Measurements from ENCODE around the gene ABHD8.
A peak's percentile ranks its signal among the peaks of the same experiment; 100 is the strongest.
"Not testable (repeated sequence)": the region's sequence is repeated elsewhere in the genome, so short reads cannot be mapped to it uniquely, and the experiment has no call there.

The ABHD8 gene

DNA sequence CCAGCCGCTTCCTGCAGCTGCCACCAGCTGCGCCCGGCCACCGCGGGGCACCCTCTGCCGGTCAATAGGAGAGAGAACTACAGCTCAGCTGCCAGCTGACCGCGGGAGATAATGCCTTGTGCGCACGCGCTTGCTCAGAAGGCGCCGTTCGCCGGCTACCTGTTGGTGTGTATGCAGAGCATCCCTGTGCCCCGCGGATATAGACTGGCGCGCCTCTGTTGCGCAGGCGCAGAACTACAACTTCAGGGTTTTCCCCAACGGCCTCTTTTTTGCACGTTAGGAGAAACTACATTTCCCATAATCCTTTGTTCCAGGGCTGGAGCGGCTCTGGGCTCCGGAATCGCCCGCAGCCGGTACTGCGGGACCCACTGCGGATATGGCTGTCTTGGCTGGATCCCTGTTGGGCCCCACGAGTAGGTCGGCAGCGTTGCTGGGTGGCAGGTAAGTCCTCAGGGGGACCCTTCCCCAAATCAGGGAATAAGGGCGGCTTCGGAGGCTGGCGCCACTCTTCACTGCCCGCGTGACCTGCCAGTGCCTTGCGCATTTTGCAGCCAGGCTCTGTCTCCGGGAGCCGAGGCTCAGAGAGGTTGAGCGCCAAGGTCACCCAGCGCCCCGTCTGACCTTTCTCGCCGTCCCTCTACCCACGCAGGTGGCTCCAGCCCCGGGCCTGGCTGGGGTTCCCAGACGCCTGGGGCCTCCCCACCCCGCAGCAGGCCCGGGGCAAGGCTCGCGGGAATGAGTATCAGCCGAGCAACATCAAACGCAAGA lies 2.5 kb upstream of the ABHD8 start, which contains the start of gene MRPL34:
TSS of gene MRPL34 (plus strand) at position 356 of the 768 bp plus-strand sequence. CDS start at position 377, 21 bp downstream.
- H3K9ac ChIP-seq (ENCODE audit: low read depth, low read length), result peak within 1 kb of the TSS; percentile 79
- no peaks in the 10 kb centered on the region for H3K36me3 ChIP-seq (ENCODE audit: insufficient read depth, low read length)
- H3K9me3 ChIP-seq (ENCODE audit: control insufficient read depth, insufficient read depth, low read length), result no peaks in the 10 kb centered on the region
- peaks cover 10% of the 10 kb centered on the region for H3K4me1 ChIP-seq (ENCODE audit: insufficient read depth, low read length)

GRCh38 chr19:17305216-17305516 lies 1.9 kb upstream of the ABHD8 start:
- H3K4me1 ChIP-seq (ENCODE audit: insufficient read depth, low read length), result peaks cover 7% of the 10 kb centered on the region; the same call in 1 of the 2 replicates
- H3K9ac ChIP-seq (ENCODE audit: low read depth, low read length), result 0 out of 2 replicates have a peak overlapping the region, but pooled peaks have one; percentile 13

GRCh38 chr19:17304386-17305215 lies 1.4 kb upstream of the ABHD8 start:
- Histone ChIP-seq H3K9ac (ENCODE audit: low read depth, low read length) (0 out of 2 replicates have a peak overlapping the region, but pooled peaks have one; percentile 13), H3K4me1 (ENCODE audit: insufficient read depth, low read length) (peaks cover 7% of the 10 kb centered on the region; the same call in 1 of the 2 replicates), H3K9me3 (ENCODE audit: control insufficient read depth, insufficient read depth, low read length) (no peaks in the 10 kb centered on the region), H3K36me3 (ENCODE audit: insufficient read depth, low read length) (no peaks in the 10 kb centered on the region)

More at GRCh38 chr19:17305216-17305516, 1.9 kb upstream of the ABHD8 start:
- Histone ChIP-seq H3K36me3 (ENCODE audit: insufficient read depth, low read length) (no peaks in the 10 kb centered on the region), H3K9me3 (ENCODE audit: control insufficient read depth, insufficient read depth, low read length) (no peaks in the 10 kb centered on the region)

DNA sequence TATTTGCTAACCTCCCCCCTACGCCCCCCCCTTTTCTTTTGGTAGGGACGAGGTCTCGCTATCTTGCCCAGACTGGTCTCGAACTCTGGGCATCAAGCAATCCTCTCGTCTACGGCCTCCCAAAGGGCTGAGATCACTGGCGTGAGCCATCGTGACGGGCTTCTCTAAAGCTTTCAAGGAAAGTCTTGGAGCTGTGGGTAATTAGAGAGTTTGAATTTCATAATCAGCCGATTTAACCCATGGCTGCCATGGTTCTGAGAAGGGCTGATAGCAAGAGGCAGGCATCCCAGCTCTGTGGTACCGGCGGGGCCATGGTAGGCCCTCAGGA lies 679 bp upstream of the ABHD8 start:
- no peaks in the 10 kb centered on the region for H3K36me3 ChIP-seq (ENCODE audit: insufficient read depth, low read length)
- H3K9me3 ChIP-seq (ENCODE audit: control insufficient read depth, insufficient read depth, low read length), result no peaks in the 10 kb centered on the region
- H3K9ac ChIP-seq (ENCODE audit: low read depth, low read length), result peak overlapping the region; percentile 20; the same call in 1 of the 2 replicates
- peaks cover 7% of the 10 kb centered on the region; the same call in 1 of the 2 replicates for H3K4me1 ChIP-seq (ENCODE audit: insufficient read depth, low read length)

DNA sequence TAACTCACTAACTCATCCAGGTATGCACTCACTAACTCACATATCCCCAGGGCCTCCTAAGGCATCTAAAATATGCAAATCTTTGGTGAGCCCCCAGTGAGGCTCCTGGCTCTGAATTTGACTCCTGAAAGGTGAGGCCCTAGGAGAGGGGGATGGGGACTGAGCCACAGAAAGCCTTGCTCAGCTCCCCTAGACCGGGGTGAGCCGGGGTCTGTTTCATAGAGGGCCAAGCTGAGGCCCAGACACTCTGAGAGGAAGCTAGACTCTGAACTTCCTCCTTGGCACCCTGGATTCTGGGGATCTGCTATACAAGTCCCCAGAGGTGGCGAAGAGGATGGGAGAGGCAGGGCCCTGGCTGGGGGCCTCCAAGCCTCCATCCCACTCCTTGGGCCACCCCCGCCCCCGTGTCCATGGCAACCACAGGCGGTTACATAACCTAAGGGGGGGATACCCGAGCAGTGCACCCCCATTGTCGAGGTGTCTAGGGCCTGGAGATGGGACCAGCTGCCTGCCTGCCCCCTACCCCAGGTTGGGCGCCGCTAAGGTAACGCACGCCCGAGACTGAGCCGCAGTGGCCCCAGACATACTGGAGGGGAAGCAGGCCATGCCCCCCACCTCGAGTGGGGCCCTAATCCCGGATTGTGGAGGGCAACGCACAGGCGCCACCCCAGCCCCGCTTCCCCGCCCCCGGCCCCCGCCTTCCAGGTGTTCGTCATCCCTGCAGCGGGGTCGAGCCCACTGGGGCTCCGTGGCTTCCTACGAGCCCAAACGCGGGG lies 646 bp downstream of the ABHD8 start:
- Histone ChIP-seq H3K4me1 (ENCODE audit: insufficient read depth, low read length) (peaks cover 7% of the 10 kb centered on the region; the same call in 1 of the 2 replicates), H3K9ac (ENCODE audit: low read depth, low read length) (peak overlapping the region; percentile 66), H3K9me3 (ENCODE audit: control insufficient read depth, insufficient read depth, low read length) (no peaks in the 10 kb centered on the region; the same call in 1 of the 2 replicates), H3K36me3 (ENCODE audit: insufficient read depth, low read length) (peaks cover 6% of the 10 kb centered on the region; the same call in 1 of the 2 replicates)

GRCh38 chr19:17300992-17301619 lies 2.1 kb downstream of the ABHD8 start:
- Histone ChIP-seq H3K4me1 (ENCODE audit: insufficient read depth, low read length) (peaks cover 7% of the 10 kb centered on the region; the same call in 1 of the 2 replicates), H3K9ac (ENCODE audit: low read depth, low read length) (no peak overlapping the region), H3K9me3 (ENCODE audit: control insufficient read depth, insufficient read depth, low read length) (no peaks in the 10 kb centered on the region; the same call in 1 of the 2 replicates), H3K36me3 (ENCODE audit: insufficient read depth, low read length) (peaks cover 6% of the 10 kb centered on the region; the same call in 1 of the 2 replicates)

- no peaks in the 10 kb centered on the region; the same call in 1 of the 2 replicates for H3K4me1 ChIP-seq (ENCODE audit: insufficient read depth, low read length)
- peaks cover 6% of the 10 kb centered on the region; the same call in 1 of the 2 replicates for H3K36me3 ChIP-seq (ENCODE audit: insufficient read depth, low read length)
- no peaks in the 10 kb centered on the region; the same call in 1 of the 2 replicates for H3K9me3 ChIP-seq (ENCODE audit: control insufficient read depth, insufficient read depth, low read length)
- H3K9ac ChIP-seq (ENCODE audit: low read depth, low read length), result no peak overlapping the region
These were observed 6.2 kb downstream of the ABHD8 start for GRCh38 chr19:17296976-17297375.

GRCh38 chr19:17296273-17296672 lies 7.0 kb downstream of the ABHD8 start:
- peaks cover 6% of the 10 kb centered on the region; the same call in 1 of the 2 replicates for H3K36me3 ChIP-seq (ENCODE audit: insufficient read depth, low read length)
- H3K4me1 ChIP-seq (ENCODE audit: insufficient read depth, low read length), result no peaks in the 10 kb centered on the region; the same call in 1 of the 2 replicates
- no peaks in the 10 kb centered on the region; the same call in 1 of the 2 replicates for H3K9me3 ChIP-seq (ENCODE audit: control insufficient read depth, insufficient read depth, low read length)
- no peak overlapping the region for H3K9ac ChIP-seq (ENCODE audit: low read depth, low read length)

DNA sequence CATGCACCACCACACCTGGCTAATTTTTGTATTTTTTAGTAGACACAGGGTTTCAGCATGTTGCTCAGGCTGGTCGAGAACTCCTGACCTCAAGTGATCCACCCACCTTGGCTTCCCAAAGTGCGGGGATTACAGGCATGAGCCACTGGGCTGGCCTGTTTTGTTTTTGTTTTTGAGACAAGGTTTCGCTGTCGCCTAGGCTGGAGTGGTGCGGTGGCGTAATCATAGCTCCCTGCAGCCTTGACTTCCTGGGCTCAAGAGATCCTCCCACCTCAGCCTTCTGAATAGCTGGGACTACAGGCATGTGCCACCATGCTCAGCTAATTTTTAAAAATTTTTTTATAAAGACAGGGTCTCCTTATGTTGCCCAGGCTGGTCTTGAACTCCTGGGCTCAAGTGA lies 7.7 kb downstream of the ABHD8 start:
- not testable (repeated sequence) for H3K36me3 ChIP-seq (ENCODE audit: insufficient read depth, low read length); H3K9ac ChIP-seq (ENCODE audit: low read depth, low read length); H3K4me1 ChIP-seq (ENCODE audit: insufficient read depth, low read length); H3K9me3 ChIP-seq (ENCODE audit: control insufficient read depth, insufficient read depth, low read length)

- H3K4me1 ChIP-seq (ENCODE audit: insufficient read depth, low read length), result no peaks in the 10 kb centered on the region; the same call in 1 of the 2 replicates
- peaks cover 6% of the 10 kb centered on the region; the same call in 1 of the 2 replicates for H3K36me3 ChIP-seq (ENCODE audit: insufficient read depth, low read length)
- H3K9ac ChIP-seq (ENCODE audit: low read depth, low read length), result peak overlapping the region; percentile 53; the same call in 1 of the 2 replicates
- no peaks in the 10 kb centered on the region; the same call in 1 of the 2 replicates for H3K9me3 ChIP-seq (ENCODE audit: control insufficient read depth, insufficient read depth, low read length)
These were observed 9.0 kb downstream of the ABHD8 start for GRCh38 chr19:17294051-17294891.

DNA sequence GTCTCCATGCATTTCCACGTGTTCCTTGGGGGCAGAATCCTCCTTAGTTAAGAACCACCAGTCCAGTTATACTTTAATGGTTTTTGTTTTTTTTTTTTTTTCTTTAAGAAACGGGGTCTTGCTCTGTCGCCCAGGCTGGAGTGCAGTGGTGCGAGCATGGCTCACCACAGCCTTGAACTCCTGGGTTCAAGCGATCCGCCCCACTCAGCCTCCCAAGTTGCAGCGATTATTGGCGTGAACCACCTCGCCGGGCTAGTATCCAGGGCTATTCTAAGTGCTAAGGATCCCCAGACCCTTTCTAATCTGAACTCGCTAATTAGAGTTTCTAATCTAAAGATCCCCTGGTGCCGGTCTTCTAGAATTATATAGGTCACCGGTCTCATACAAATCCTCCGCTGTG lies 9.6 kb downstream of the ABHD8 start:
- Histone ChIP-seq H3K9ac (ENCODE audit: low read depth, low read length) (peak overlapping the region; percentile 53; the same call in 1 of the 2 replicates), H3K9me3 (ENCODE audit: control insufficient read depth, insufficient read depth, low read length) (no peaks in the 10 kb centered on the region; the same call in 1 of the 2 replicates), H3K36me3 (ENCODE audit: insufficient read depth, low read length) (peaks cover 6% of the 10 kb centered on the region; the same call in 1 of the 2 replicates), H3K4me1 (ENCODE audit: insufficient read depth, low read length) (no peaks in the 10 kb centered on the region; the same call in 1 of the 2 replicates)

GRCh38 chr19:17292301-17293074 lies 10.7 kb downstream of the ABHD8 start:
- Histone ChIP-seq H3K4me1 (ENCODE audit: insufficient read depth, low read length) (no peaks in the 10 kb centered on the region; the same call in 1 of the 2 replicates), H3K9ac (ENCODE audit: low read depth, low read length) (peak overlapping the region; percentile 45; the same call in 1 of the 2 replicates), H3K9me3 (ENCODE audit: control insufficient read depth, insufficient read depth, low read length) (no peaks in the 10 kb centered on the region), H3K36me3 (ENCODE audit: insufficient read depth, low read length) (no peaks in the 10 kb centered on the region)
